HCT116 (cell line): ENCODE measurements around the gene PEF1. TPM values are rescaled to one million over a fixed set of nuclear protein-coding genes. Genes with fewer than 3 reads are reported as not detected.

Experiments used
- ATAC-seq: fragments of 200-7000 bp; cut with Tn5 transposase; 2 replicates; pipeline ENCODE4 v1.9.1; 2020; ENCODE audit warnings: mild to moderate bottlenecking, moderate library complexity
- BruUV-seq: library from RNA; stranded (reverse); fragments of 400-500 nt; replicated peaks from 2 replicates; lab custom pipeline; 2021; lab: Mats Ljungman, UMichigan
- CTCF ChIA-PET: fragments of 300-600 bp; sonication (Branson Sonifier 250); formaldehyde crosslinking; loops from one replicate; lab custom pipeline; 2021; ENCODE audit warnings: antibody characterized with exemption; lab: Charles Lee
- POLR2A ChIA-PET: fragments of 300-600, 350-600 bp; sonication (Branson Sonifier 250); formaldehyde crosslinking; loops from one replicate; lab custom pipeline; 2021; ENCODE audit warnings: antibody characterized with exemption; lab: Charles Lee
- RAD21 ChIA-PET, 2 experiments: fragments of 300-600 bp; sonication (Branson Sonifier 250); formaldehyde crosslinking; loops; one replicate each; lab custom pipeline; 2023; ENCODE audit warnings: low total read pairs in 2 of 2; ENCODE audit not compliant: uncharacterized antibody in 2 of 2, unreplicated experiment in 2 of 2, low non-redundant PET in 1 of 2; lab: Charles Lee
- DNase-seq: peaks from one replicate; pipeline ENCODE4 v3.0.0-alpha.2; 2010; ENCODE audit warnings: low read depth, low spot score
- H2AFZ ChIP-seq: fragments of 200-600 bp; shearing (Covaris generic), sonication (generic); 2 replicates; pipeline ENCODE4 v1.6.1; 2017; ENCODE audit warnings: low read depth, mixed run types, mixed read lengths, antibody characterized with exemption, low read length; ENCODE audit not compliant: poor library complexity, severe bottlenecking
- H3K27ac ChIP-seq: 2 replicates; pipeline ENCODE4 v1.5.1; 2012; ENCODE audit warnings: low read depth, low read length
- H3K27me3 ChIP-seq: fragments of 200-600 bp; sonication (generic); 2 replicates; pipeline ENCODE4 v1.6.1; 2016; ENCODE audit warnings: mixed run types, low read length, mixed read lengths; ENCODE audit not compliant: insufficient read depth
- H3K36me3 ChIP-seq, 2 experiments: fragments of 200-500 bp in 1 of 2; fragments of 200-600 bp in 1 of 2; sonication (Bioruptor generic) in 1 of 2; sonication (generic) in 1 of 2; 2 replicates each; pipeline versions ENCODE4 v1.5.1 to v1.6.1; 2014 to 2016; ENCODE audit warnings: low read length in 2 of 2, inconsistent platforms in 1 of 2, mixed read lengths in 1 of 2, mixed run types in 1 of 2; ENCODE audit not compliant: insufficient read depth in 2 of 2, control insufficient read depth in 1 of 2
- H3K4me1 ChIP-seq, 2 experiments: fragments of 200-600 bp in 1 of 2; sonication (generic) in 1 of 2; 2 replicates each; pipeline versions ENCODE4 v1.5.1 to v1.6.1; 2012 to 2017; ENCODE audit warnings: low read length in 2 of 2, inconsistent platforms in 1 of 2, mild to moderate bottlenecking in 1 of 2, mixed read lengths in 1 of 2, mixed run types in 1 of 2, moderate library complexity in 1 of 2; ENCODE audit not compliant: insufficient read depth in 2 of 2, control insufficient read depth in 1 of 2
- H3K4me2 ChIP-seq: fragments of 200-600 bp; sonication (generic); 2 replicates; pipeline ENCODE4 v1.6.1; 2017; ENCODE audit warnings: mixed run types, low read length, mixed read lengths
- H3K4me3 ChIP-seq, 2 experiments: fragments of 200-600 bp in 1 of 2; sonication (generic) in 1 of 2; replicated peaks in 1 of 2; 2 replicates each; pipeline ENCODE4 v1.5.1; 2011 to 2016; ENCODE audit warnings: low read length in 2 of 2, control low read depth in 1 of 2, low read depth in 1 of 2, mild to moderate bottlenecking in 1 of 2, mixed read lengths in 1 of 2, mixed run types in 1 of 2
- H3K79me2 ChIP-seq: fragments of 200-600 bp; sonication (generic); 2 replicates; pipeline ENCODE4 v1.6.1; 2017; ENCODE audit warnings: mild to moderate bottlenecking, mixed run types, low read length, moderate library complexity, mixed read lengths; ENCODE audit not compliant: insufficient read depth
- H3K9ac ChIP-seq: fragments of 200-600 bp; sonication (generic); 2 replicates; pipeline ENCODE4 v1.6.1; 2016; ENCODE audit warnings: low read length, mixed read lengths
- H3K9me2 ChIP-seq: fragments of 200-600 bp; sonication (generic), shearing (Covaris generic); 2 replicates; pipeline ENCODE4 v1.6.1; 2017; ENCODE audit warnings: mixed run types, mild to moderate bottlenecking, moderate library complexity; ENCODE audit not compliant: insufficient read depth
- H3K9me3 ChIP-seq, 2 experiments: fragments of 200-500 bp in 1 of 2; fragments of 200-600 bp in 1 of 2; sonication (Bioruptor generic) in 1 of 2; sonication (generic) in 1 of 2; 2 replicates each; pipeline ENCODE4 v1.6.1; 2014 to 2017; ENCODE audit warnings: low read length in 2 of 2, mixed read lengths in 2 of 2, inconsistent platforms in 1 of 2, low read depth in 1 of 2, mild to moderate bottlenecking in 1 of 2, mixed run types in 1 of 2, moderate library complexity in 1 of 2; ENCODE audit not compliant: control insufficient read depth in 1 of 2, insufficient read depth in 1 of 2
- H4K20me1 ChIP-seq: fragments of 200-600 bp; sonication (generic), shearing (Covaris generic); 2 replicates; pipeline ENCODE4 v1.6.1; 2017; ENCODE audit warnings: mixed run types, mild to moderate bottlenecking, moderate library complexity; ENCODE audit not compliant: insufficient read depth
- CBX3 ChIP-seq: IDR thresholded peaks from 2 replicates; pipeline ENCODE4 v1.6.1; 2012; ENCODE audit warnings: low read depth
- EZH2 ChIP-seq: fragments of 200-600 bp; sonication (generic); IDR thresholded peaks from 2 replicates; pipeline ENCODE4 v1.6.1; 2017; ENCODE audit warnings: antibody characterized with exemption, mixed run types
- EZH2phosphoT487 ChIP-seq: fragments of 200-600 bp; IDR thresholded peaks from 2 replicates; pipeline ENCODE4 v1.6.1; 2018; ENCODE audit warnings: antibody characterized with exemption, borderline replicate concordance
- POLR2AphosphoS5 ChIP-seq: IDR thresholded peaks from 2 replicates; pipeline ENCODE4 v1.6.1; 2011; ENCODE audit warnings: mild to moderate bottlenecking, low read depth, low read length, moderate library complexity
- ZNF274 ChIP-seq: fragments of 200-500 bp; sonication (Bioruptor generic); IDR thresholded peaks from 2 replicates; pipeline ENCODE4 v1.6.1; 2014; ENCODE audit warnings: mild to moderate bottlenecking, low read depth, low read length, inconsistent platforms
- intact Hi-C: fragments of 100-400 bp; cut with micrococcal nuclease; formaldehyde crosslinking; loops from 2 replicates; pipeline ENCODE4 v1.10.0; 2022
- total RNA-seq: library from RNA; stranded (reverse); gene quantifications from one replicate; pipeline ENCODE4 v1.2.1, GENCODE V29; 2021; ENCODE audit not compliant: unreplicated experiment
- TF ChIP-seq, protein P1 (sequence below): IDR thresholded peaks from 2 replicates; pipeline ENCODE4 v1.6.1; 2011; ENCODE audit warnings: mild to moderate bottlenecking, low read length, moderate library complexity; ENCODE audit not compliant: insufficient replicate concordance; ENCODE audit errors: extremely low read depth
- TF ChIP-seq, protein P2 (sequence below): IDR thresholded peaks from 2 replicates; pipeline ENCODE4 v1.6.1; 2012
- TF ChIP-seq, protein P3 (sequence below), 3 experiments: fragments of 200-600 bp in 1 of 3; sonication (generic) in 1 of 3; IDR thresholded peaks in 2 of 3; conservative IDR thresholded peaks in 1 of 3; 2 replicates each; pipeline ENCODE4 v1.5.1; 2012 to 2017; ENCODE audit warnings: low read depth in 2 of 3, low read length in 2 of 3, antibody characterized with exemption in 1 of 3, borderline replicate concordance in 1 of 3, control low read depth in 1 of 3, mild to moderate bottlenecking in 1 of 3, mixed read lengths in 1 of 3, mixed run types in 1 of 3, moderate library complexity in 1 of 3; ENCODE audit not compliant: insufficient read depth in 1 of 3
- TF ChIP-seq, protein P4 (sequence below): IDR thresholded peaks from 2 replicates; pipeline ENCODE4 v1.6.1; 2012; ENCODE audit warnings: low read depth

The PEF1 gene
- total RNA-seq, 1 experiment from 2014 or later = 37.6 TPM

DNA sequence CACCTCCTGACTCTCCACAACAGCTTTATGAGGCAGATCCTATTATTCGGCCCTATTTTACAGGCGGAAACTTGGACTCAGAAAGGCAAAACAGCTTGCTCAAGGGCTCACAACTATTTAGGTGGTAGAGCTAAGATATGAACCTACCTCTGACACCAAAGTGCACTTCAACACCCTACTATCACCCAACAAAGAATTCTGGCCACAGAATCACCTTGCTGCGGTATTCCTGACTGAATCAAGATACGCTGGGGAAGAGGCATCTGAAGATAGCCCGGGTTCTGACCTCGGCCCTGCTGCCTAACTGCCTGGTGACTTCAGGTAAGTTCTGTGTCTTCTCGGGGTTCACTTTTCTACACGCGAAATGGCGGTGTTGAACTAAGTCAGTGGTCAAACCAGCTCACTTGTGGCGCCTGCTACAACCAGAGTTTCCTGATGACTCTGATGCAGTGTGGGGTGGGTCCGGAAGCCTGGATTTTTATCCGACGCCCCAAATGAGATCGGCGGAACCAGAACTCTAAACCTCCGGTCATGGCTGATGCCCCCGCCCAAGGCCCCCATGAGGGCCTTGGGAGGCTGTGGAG, 608 bp downstream of the PEF1 start:
- Histone ChIP-seq H3K9me2 (no peaks in the 10 kb centered on the region), H3K27ac (peak overlapping the region; percentile 92), H4K20me1 (no peaks in the 10 kb centered on the region), H3K4me2 (peak overlapping the region; percentile 83), H3K9ac (peak overlapping the region; percentile 97), H3K79me2 (peaks cover 45% of the 10 kb centered on the region), H3K36me3 (no peaks in the 10 kb centered on the region), H3K4me1 (peaks cover 8 to 28% of the 10 kb centered on the region in 2 experiments; a peak in 3 of 4 replicates), H3K4me3 (peak overlapping the region; percentile 80 to 96), H3K9me3 (no peaks in the 10 kb centered on the region), H3K27me3 (no peaks in the 10 kb centered on the region), H2AFZ (no peak overlapping the region)
- ChIA-PET POLR2A (interaction anchor here (1.2 kb wide), 1 partner anchor 145 kb away, joined by 7 read pairs; no protein-coding TSS in a partner anchor), RAD21 (no interaction called here), CTCF (interaction anchor here (0.8 to 1.7 kb wide), 2 partner anchors 95 to 145 kb away, joined by 4 to 6 read pairs; no protein-coding TSS in a partner anchor)
- ATAC-seq (peak; percentile 43; the same call in 1 of the 2 replicates), DNase-seq (no peak)
- TF ChIP-seq, protein P1, sequence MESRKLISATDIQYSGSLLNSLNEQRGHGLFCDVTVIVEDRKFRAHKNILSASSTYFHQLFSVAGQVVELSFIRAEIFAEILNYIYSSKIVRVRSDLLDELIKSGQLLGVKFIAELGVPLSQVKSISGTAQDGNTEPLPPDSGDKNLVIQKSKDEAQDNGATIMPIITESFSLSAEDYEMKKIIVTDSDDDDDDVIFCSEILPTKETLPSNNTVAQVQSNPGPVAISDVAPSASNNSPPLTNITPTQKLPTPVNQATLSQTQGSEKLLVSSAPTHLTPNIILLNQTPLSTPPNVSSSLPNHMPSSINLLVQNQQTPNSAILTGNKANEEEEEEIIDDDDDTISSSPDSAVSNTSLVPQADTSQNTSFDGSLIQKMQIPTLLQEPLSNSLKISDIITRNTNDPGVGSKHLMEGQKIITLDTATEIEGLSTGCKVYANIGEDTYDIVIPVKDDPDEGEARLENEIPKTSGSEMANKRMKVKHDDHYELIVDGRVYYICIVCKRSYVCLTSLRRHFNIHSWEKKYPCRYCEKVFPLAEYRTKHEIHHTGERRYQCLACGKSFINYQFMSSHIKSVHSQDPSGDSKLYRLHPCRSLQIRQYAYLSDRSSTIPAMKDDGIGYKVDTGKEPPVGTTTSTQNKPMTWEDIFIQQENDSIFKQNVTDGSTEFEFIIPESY = no peak
- TF ChIP-seq, protein P2, sequence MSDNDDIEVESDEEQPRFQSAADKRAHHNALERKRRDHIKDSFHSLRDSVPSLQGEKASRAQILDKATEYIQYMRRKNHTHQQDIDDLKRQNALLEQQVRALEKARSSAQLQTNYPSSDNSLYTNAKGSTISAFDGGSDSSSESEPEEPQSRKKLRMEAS = 0 out of 2 replicates have a peak, but pooled peaks have one; percentile 46
- TF ChIP-seq ZNF274 = no peak
- BruUV-seq = no TSS peak
- intact Hi-C loops = no loop called here

DNA sequence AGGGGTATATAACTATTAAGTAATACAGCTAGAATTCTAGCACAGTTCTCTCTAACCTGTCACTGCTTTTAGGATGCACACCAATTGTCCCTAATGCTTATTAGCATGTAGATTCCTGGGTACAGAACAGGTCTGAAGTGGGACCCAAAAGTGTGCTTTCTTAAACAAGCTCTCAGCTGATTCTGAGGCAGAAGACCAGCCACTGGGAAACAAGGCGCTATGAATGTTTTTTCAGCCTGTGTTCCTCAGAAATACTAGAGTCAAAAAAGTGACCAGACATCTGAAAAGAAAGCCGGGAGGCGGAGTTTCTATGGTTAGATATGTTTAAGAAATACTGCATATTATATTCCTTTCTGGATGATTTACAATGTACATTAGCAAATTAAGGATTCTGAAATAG, 1.8 kb downstream of the PEF1 start:
- Histone ChIP-seq H3K36me3 (no peaks in the 10 kb centered on the region), H3K27ac (no peak overlapping the region), H3K4me2 (peak overlapping the region; percentile 83), H3K9ac (peak overlapping the region; percentile 97; the same call in 1 of the 2 replicates), H4K20me1 (no peaks in the 10 kb centered on the region), H3K4me3 (no peak overlapping the region), H3K9me3 (no peaks in the 10 kb centered on the region), H3K79me2 (peaks cover 56% of the 10 kb centered on the region), H3K27me3 (no peaks in the 10 kb centered on the region), H3K9me2 (no peaks in the 10 kb centered on the region), H3K4me1 (peaks cover 8 to 28% of the 10 kb centered on the region in 2 experiments; a peak in 3 of 4 replicates), H2AFZ (no peak overlapping the region)
- no peak for ATAC-seq
- POLR2A ChIA-PET = no interaction called here
- CTCF ChIA-PET = interaction anchor here (1.2 kb wide), 1 partner anchor 10 kb away, joined by 3 read pairs; no protein-coding TSS in a partner anchor
- no peak for DNase-seq
- intact Hi-C loops = no loop called here
- RAD21 ChIA-PET = no interaction called here
- BruUV-seq = no TSS peak
- TF ChIP-seq POLR2AphosphoS5 = no peak
- no peak for TF ChIP-seq CBX3
- TF ChIP-seq, protein P3, sequence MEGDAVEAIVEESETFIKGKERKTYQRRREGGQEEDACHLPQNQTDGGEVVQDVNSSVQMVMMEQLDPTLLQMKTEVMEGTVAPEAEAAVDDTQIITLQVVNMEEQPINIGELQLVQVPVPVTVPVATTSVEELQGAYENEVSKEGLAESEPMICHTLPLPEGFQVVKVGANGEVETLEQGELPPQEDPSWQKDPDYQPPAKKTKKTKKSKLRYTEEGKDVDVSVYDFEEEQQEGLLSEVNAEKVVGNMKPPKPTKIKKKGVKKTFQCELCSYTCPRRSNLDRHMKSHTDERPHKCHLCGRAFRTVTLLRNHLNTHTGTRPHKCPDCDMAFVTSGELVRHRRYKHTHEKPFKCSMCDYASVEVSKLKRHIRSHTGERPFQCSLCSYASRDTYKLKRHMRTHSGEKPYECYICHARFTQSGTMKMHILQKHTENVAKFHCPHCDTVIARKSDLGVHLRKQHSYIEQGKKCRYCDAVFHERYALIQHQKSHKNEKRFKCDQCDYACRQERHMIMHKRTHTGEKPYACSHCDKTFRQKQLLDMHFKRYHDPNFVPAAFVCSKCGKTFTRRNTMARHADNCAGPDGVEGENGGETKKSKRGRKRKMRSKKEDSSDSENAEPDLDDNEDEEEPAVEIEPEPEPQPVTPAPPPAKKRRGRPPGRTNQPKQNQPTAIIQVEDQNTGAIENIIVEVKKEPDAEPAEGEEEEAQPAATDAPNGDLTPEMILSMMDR (IDR thresholded peaks at IDR 0.05 in 2 of 3, conservative IDR thresholded peaks at IDR 0.05 in 1 of 3; ENCODE audit: borderline replicate concordance in 1 of 3, insufficient read depth in 1 of 3, low read depth in 2 of 3, low read length in 2 of 3) = no peak
- TF ChIP-seq EZH2 = no peak
- no peak for TF ChIP-seq ZNF274
- TF ChIP-seq, protein P4, sequence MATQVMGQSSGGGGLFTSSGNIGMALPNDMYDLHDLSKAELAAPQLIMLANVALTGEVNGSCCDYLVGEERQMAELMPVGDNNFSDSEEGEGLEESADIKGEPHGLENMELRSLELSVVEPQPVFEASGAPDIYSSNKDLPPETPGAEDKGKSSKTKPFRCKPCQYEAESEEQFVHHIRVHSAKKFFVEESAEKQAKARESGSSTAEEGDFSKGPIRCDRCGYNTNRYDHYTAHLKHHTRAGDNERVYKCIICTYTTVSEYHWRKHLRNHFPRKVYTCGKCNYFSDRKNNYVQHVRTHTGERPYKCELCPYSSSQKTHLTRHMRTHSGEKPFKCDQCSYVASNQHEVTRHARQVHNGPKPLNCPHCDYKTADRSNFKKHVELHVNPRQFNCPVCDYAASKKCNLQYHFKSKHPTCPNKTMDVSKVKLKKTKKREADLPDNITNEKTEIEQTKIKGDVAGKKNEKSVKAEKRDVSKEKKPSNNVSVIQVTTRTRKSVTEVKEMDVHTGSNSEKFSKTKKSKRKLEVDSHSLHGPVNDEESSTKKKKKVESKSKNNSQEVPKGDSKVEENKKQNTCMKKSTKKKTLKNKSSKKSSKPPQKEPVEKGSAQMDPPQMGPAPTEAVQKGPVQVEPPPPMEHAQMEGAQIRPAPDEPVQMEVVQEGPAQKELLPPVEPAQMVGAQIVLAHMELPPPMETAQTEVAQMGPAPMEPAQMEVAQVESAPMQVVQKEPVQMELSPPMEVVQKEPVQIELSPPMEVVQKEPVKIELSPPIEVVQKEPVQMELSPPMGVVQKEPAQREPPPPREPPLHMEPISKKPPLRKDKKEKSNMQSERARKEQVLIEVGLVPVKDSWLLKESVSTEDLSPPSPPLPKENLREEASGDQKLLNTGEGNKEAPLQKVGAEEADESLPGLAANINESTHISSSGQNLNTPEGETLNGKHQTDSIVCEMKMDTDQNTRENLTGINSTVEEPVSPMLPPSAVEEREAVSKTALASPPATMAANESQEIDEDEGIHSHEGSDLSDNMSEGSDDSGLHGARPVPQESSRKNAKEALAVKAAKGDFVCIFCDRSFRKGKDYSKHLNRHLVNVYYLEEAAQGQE = no peak
- TF ChIP-seq EZH2phosphoT487 = no peak
